Superior temporal gyrus (tissue), 1 donor: ENCODE measurements around the gene PDYN.
A peak's percentile ranks its signal among the peaks of the same experiment; 100 is the strongest.
"Not testable (repeated sequence)": the region's sequence is repeated elsewhere in the genome, so short reads cannot be mapped to it uniquely, and the experiment has no call there.

ENCODE experiments used
- DNase-seq: peaks from one replicate; pipeline ENCODE4 v3.0.0-alpha.2; 2016; ENCODE audit errors: extremely low spot score

PDYN gene

DNA sequence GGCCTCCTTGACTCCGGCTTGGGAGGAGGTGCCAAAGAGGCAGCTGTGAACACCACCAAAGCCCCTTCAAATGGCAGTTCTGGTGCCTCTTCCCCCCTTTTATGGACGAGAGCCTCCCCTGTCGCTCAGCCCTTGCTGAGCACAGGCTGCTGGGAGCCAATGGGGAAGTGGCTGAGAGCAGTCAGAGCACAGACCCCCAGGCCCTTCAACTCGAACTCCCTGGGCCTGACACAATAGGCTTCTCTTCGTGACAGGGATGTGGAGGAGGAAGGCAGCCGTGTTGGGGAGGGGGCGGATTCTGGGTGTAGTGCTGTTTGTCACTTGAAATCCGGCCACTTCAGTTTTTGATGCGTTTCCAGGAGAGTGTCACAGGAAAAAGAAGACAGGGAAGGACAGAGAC lies at the start of gene PDYN:
Gene PDYN (minus strand): TSS at position 73 of the 400 bp plus-strand sequence. CDS start 10,974 bp downstream, outside the sequence.
- no peak for DNase-seq

DNA sequence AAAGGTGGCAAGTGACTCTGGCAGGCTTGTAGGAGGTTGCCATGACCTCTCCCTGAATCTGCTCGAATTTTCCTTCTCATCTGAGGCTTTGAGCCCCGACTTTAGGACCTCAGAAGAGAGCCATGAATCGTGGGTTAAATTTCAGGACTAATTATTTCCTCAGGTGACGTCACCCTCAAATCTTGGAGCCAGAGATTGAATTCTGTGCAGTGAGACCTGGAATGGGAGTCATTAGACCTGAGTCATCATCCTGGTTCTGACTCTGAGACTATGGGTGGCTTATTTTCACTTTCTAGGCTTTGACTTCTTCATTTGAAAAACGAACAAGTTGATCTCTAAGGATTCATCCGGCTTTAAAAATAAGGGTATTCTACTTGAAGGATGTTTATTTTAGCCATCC lies 48.5 kb upstream of the PDYN start:
- no peak for DNase-seq

DNA sequence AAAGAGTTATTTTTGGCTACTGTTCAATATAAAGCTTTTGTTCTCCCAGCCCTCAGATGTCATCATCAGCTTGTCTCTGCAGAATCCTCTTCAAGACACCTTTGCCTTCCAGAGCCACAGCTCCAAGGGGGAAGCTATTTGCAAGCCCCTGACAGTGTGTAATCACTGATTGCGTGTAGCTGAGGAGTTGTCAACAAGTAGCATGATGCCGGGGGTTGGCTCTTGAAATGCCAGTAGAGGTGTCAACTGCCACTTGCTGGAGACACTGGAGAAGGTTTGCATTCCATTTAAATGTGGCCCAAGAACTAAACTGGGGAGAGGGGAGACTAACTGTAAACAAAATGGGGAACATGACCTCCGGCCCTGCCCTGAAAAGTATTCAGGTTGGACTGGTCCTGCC lies 44.3 kb upstream of the PDYN start:
- no peak for DNase-seq

DNA sequence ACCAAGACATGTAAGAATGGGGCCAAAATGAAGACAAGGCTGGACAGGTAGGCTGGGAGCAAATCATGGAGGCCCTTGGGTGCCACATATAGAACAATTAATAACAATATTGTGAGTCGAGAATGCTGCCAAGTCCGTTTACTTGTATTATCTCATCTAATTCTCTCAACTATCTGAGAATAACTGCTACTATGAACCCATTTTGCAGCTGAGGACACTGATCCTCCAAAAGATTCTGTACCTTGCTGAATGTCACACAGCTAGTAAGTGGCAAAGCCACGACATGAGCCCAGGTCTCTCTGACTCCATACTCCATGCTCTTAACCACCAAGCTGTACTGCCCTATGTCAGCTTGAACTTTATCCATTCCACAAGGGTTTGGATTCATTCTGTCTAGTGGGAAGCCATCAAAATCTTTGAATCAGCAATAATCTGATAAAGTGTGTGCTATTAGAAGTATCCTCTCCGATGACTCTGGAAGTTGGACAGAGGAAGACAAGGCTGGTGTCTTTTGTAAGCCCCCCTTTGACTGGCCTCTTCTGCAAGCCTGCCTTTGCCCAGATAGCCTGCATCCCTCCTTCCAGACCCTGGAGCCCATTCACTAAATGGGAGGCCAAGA lies 43.5 kb upstream of the PDYN start:
- DNase-seq = no peak

DNA sequence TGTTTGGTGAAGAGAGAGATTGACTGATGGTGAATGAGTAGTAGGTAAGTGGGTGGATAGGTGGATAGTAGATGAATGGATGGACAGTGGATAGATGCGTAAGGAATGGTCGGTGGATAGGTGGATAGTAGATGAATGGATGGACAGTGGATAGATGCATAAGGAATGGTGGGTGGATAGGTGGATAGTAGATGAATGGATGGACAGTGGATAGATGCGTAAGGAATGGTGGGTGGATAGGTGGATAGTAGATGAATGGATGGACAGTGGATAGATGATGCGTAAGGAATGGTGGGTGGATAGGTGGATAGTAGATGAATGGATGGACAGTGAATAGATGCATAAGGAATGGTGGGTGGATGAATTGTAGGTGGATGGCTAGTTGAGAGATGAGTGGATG lies 42.5 kb upstream of the PDYN start:
- DNase-seq = not testable (repeated sequence)

DNA sequence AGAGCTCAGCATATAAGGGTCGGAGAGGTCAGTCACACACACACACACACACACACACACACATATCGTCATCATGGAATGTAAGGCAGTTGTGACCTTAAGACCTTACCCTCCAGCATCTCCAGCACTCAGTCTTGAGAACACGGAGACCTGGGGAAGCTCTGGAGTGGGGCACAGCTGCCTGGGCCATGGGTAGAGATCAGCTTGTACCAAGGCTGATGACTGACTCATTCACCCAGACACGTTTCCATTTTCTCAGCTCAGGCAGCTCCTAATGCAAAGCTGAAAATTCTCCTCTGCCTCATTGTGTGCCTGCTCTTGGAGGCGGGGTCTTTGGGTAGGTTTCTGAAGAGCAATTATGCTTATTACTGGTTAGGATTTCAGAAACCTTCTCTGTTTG lies 38.3 kb upstream of the PDYN start:
- no peak for DNase-seq

DNA sequence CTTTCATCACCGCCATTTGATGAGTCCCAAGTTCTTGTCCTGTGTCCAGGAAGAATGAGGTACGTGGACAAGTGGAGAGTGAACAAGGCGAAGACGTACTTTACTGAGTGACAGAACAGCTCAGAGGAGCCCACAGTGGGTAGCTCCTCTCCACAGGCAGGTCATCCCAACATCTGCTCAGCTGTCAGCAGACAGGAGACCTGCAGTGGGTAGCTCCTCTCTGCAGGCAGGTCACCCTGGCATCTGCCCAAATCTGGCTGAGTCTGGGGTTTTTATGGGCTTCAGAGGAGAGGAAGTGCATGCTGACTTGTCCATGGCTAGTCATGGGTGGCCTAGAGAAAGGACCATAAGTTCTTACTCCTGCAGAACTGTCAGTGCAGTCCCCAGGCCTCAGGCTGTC lies 32.7 kb upstream of the PDYN start:
- no peak for DNase-seq

DNA sequence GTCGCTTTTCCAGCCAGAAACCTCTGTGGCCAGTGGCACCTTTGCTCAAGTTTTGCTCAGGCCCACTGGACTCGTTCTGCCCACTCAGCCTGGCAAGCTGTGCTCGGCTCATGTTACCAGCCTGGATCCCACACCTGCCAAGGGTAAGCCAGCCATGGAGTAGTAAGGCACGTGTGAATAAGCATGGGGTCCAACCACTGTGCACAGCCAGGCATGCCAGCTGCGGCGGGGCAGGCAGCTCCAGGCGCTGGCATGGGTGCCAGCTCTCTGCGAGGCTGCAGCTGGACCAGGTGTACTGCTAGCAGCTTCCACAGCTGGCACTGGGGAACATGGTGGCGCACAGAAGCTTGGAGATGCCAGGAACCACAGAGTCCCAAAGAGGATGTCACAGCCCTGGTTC lies 32.1 kb upstream of the PDYN start:
- no peak for DNase-seq

DNA sequence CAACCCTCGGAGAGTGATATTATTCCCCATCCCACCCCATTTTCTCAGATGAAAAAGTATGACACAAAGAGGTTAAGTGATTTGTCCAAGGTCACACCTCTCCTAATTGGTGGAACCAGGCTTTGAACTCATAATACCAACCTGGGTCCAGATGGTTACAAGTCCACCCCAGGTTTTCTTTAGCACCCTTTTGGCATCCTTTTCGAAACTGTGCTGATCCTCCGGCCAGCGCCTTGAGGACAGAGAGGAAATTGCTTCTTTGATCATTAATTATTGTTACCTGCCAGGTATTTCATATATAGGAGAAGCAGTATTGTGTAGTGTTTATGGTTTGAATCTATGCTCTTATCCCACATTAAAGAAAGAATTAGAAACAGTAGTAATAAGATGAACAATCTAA lies 29.3 kb upstream of the PDYN start:
- no peak for DNase-seq

DNA sequence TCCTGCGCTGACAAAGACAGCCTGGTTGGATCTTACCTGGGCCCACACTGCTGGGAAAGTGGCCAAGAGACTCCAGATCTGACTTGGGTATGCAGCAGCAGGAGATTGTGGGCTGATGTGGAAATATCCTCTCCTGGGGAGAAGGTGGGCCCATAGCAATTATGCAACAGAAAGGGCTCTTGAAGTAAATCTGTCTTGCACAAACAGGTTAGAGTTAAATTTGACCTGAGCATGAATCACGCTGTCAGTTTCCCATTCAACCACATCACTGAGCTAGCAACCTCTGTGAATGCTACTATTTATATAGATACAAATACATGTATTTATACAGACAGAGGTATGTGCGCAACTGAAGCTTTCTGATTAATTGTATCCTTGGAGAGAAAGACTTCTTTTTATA lies 28.3 kb upstream of the PDYN start:
- no peak for DNase-seq

DNA sequence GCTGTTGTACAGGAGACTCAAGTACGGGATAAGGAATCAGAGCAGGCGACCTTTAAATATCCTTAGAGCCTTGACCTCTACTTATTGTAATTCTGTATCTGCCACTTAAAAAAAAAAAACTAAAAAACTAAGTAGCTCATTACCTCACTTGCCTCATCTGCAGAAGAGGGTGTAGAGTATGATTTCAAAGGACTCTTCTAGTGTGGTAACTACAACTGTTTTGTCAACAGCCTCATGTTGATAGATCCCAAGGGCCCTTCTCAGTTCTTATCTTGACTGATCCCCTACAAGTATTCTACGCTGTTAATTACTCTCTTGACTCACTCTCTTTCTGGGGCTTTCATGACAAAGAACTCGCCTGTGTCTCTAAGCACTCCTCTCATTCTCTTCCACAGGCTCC lies 16.7 kb upstream of the PDYN start:
- no peak for DNase-seq

DNA sequence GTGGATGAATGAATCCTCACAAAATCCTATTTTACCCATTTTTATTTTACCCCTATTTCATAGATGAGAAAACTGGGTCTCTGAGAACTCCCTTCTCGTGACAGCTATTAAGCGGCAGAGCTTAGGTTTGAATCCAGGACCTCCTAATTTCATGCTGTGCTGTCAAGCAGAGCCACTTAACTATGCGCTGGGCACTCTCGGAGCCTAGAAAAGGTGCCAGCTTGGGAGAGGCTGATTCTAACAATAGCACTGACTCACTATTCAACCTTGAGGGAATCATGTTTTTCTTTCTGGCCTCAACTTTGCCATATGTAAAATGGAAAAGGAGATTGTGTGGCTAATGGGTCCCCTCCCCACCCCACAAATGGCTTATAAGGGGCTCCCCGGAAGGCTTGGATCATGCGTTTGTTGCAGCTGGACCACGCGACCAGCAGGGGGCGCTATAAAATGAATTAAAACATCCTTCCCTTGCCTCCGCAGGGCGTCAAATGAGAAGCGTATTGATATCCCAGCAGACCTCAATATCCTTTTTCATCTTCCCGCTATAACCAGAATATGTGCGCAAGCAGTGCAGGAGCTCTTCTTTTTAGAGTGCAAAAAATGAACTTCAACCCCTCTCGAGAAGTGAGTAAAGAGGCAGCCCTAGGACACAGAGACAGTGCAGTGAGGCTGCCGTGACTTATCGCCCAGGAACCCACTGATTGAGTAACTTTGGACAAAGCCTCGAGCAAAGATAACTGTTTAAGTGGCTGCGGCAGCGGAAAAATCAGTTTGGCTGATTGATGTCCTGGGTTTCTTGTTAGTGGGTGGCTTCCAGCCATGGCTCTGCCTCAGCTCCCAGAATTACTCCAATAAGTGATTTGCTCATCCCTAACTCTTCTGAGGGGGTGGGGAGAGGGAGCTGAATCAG lies 12.8 kb upstream of the PDYN start:
- DNase-seq = no peak

DNA sequence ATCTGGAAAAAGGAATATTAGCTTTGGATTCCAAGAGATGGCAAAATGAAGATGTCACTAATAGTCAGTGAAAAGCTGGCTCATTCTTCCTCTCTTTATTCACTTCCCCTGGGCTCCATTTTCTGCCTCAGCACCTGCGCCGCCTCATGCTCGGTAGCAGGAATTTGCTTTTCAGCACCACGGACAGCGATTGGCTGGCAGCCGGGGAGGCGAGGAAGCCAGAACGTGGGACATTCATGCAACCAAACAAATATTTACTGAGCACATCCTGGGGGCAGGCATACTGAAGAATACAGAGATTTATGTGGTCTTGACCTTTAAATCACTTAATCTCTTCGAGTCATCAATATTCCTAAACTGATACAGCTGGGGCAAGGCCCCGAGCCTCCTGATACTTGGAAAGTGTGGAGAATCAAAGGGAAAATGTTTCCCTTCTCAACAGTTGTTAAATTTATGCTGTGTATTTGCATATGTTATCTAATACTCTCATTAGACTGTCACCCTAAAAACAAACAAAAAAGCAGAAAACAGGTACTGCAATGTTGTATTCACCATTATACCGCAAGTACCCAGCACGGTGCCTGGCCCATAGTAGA lies 12.1 kb upstream of the PDYN start:
- DNase-seq = peak; percentile 70

DNA sequence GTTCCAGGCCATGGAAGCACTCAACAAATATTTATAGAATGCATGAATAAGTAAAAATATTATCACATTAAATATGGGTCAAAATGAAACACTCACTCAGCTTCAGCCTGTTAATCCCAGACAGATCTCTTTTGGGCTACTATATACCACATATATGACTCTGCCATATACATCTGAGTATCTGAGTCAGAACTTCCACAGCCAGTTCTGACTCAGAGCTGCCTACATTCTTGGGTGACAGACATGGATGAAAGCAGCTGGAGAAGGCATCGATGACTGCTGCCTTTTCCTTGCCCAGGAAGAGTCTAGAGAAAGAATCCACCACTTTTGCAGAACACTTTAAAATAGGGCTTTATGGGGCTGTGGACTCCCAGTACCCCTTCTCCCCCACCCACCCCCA lies 11.5 kb upstream of the PDYN start:
- no peak for DNase-seq

DNA sequence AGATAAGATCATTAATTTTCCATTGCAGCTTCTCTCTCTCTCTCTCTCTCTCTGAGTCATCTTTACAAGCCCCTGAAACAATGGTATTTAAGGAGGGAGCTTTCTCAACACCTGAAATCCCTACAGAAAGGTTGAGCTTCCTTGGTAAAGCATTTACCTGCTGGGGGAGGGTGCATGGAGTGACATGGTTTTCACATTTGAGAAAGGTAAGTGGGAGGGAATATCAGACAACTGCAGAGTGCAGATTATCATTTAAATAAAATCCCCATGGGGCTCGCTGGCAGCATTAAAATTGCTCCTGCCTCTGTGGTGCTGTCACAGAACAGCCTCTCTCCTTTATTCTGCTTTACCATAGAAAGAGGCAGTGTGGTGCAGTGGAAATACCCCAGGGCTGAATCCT lies 10.3 kb upstream of the PDYN start:
- DNase-seq = no peak

DNA sequence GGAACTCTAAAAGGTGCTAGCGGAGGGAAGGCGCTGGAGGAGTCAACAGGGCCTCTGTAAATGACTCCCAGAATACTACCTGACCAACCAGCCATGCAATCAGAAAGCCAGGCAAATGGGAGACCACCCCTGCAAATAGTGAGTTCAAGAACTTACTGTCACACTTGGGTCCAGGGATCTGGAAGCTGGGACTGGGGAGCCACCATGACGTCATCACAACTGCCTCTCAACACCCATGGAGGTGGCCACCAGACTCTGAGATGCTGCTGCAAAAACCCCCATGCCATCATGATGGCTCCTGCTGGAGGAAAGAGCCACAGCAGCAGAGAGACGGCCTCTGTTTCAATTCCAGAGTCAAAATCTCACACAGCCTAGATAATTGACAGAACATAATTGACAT lies 8.5 kb upstream of the PDYN start:
- DNase-seq = no peak

DNA sequence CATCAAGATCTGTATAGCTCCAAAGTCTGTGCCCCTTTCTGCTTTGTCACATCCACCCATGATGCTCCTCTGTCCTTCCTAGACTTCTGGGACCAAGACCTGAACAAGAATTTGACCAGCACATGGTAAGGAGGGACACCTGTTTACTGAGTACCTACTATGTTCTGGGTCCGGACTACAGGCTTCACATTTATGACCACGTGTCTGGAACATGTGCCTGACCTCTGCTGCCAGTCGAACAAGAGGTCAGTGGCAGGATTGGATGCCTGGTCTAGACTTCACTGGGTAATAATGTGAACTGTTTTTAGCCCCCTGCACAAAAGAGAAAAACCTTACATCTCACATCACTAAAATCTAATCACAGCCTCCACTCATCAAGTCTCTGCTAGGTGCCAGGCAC lies 7.3 kb upstream of the PDYN start:
- no peak for DNase-seq

DNA sequence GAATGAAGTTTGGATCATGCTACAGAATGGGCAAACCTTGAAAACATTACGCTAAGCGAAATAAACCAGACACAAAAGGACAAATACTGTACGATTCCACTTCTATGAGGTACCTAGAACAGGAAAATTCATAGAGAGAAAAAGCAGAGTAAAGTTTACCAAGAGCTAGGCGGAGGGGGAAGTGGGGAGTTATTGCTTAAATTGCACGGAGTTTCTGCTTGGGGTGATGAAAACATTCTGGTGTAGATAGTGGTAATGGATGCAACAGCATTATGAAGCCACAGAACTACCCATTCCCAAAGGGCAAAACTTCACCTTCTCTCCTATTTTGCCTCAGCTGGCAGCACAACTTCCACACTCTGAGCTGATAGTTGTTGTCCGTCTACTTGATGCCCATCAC lies 6.4 kb upstream of the PDYN start:
- DNase-seq = no peak

DNA sequence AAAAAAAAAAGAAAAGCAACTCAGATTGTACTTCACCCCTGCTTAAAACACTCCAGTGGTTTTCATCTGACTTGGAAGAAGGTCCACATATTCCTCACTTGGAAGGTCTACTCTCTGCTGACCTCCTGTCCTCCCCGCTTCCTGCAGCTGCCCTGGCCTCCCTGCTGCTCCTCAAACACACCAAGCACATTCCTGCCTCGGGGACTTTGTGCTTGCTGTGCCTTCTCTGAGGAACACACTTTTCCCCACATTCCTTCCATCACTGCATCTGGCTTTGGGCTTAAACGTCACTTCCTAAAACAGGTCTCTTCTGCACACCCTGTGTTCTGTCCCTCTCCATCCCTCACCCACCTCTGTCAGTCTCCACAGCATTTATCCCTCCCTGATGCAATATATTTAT lies 4.9 kb upstream of the PDYN start:
- DNase-seq = no peak

DNA sequence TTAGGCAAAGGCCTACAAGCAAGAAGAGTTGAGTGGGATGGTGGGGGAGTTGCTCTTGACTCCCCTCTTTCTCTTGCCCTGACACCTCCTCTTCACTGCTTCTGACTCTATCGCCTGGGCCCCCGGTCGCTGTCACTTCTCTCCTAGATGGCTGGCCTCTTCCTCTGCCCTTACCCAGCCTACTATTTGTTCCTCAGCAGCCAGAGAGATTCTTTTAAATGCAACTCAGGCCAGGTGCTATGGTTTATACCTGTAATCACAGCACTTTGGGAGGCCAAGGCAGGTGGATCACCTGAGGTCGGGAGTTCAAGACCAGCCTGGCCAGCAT lies 4.3 kb upstream of the PDYN start:
- no peak for DNase-seq

DNA sequence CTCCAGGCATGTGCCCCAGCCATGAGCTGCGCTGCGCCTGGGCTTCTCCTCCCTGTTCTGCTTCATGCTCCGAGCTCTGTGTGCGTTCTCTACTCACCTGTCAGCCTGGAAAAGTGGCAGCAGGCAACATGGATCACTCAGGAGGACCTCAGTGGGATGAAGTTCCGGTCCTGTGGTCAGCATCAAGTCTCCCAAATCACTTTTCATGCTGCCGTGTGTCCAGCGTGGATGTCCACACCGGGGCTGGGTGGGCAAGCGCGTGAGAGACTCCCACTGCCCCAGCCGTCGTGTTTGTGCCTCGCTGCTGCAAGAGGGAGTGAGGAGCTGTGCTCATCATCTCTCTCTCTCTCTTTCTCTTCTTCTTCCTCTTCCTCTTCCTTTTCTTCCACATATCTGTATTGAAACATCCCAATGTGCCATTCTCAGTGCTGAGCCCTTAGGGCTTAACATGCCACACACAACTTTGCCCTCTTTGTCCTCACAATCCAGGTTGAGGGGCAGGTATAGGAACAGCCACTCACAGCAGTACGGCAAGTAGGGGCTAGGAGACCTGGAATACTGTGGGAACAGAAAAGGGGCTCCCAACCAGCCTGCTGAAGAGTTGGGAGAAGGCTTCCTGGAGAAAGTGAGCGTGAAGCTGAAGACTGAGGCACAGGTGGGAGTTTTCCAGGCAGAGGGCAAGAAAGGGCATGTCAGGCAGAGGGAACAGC lies 3.8 kb upstream of the PDYN start:
- DNase-seq = no peak

DNA sequence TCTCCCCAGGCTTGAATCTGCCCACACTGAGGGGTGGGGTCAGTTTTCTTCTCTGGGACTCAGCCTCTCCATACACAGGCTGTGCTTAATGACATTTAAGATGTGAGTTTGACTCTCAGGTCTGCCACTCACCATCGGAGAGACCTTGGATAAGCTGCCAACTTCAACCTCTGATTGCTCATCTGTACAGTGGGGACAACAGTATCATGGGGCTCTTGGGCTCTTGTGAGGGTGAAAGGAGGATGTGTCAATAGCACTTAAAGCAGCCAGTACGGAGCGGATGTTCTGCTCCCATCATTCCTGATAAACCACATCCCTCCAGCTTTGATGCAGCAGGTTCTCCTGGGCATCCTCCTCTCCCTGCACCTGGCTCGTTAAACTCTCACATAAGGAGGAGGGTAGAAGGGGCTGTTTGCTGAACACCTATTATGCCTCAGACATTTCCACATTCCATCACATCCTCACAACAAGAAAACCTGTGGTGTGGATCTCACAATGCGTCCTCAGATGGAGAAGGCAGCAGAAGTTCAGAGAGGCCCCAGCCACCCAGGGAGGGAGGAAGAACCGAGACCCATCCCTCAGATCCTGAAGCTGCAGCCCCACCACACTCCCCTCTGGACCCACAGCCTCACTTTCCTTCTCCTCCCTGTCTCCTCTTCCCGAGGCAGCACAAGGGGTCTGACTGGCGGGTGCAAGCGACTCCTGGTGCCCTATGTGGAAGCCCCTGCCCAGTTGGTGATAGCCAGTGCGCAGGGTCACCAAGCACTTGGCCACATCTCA lies 1.9 kb upstream of the PDYN start:
- DNase-seq = no peak
